DND-41 (cell line): Measurements from ENCODE around the gene YJEFN3.

Experiments used
- EZH2 ChIP-seq: IDR thresholded peaks from 3 replicates; pipeline ENCODE4 v1.6.1; 2012; ENCODE audit warnings: borderline replicate concordance, low read depth, mild to moderate bottlenecking, moderate library complexity, low read length, inconsistent platforms; ENCODE audit not compliant: severe bottlenecking
- TF ChIP-seq, protein P1 (sequence below): IDR thresholded peaks from 2 replicates; pipeline ENCODE4 v1.5.1; 2012; ENCODE audit warnings: borderline replicate concordance, low read length, moderate library complexity, mild to moderate bottlenecking; ENCODE audit not compliant: poor library complexity, severe bottlenecking; ENCODE audit errors: extremely low read depth

DNA sequence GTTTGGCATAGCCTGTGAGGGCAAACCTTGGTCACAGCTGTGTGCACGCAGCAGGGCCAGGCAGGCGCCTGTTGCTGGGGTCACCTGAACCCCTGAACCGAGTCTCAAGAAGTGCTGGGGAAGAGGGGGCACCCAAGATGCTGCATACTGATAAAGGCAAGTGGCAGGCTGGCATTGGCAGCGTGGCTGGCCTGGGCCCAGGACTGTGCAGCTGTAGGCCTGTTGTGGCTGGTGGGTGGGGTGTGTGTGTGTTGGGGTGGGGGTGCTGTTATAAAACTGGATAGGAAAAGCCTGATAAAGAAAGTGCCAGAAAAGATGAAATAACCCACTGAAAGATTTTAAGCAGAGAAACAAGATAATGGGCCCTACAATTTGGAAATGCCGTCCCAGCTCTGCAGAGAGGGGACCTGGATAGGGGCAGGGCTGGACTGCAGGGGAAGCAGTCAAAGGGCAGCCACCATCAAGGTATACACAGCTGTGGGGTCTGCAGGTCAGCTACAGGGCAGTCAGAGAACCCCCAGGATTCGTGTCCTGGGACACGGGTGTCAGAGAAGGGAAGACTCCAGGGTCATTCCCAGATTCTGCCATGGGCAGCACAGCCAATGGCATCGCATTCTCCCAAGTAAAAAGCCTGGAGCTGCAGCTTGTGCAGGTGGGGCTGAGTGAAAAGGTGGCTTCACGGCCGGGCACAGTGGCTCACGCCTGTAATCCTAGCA, 42.5 kb downstream of the YJEFN3 start:
- TF ChIP-seq, protein P1, sequence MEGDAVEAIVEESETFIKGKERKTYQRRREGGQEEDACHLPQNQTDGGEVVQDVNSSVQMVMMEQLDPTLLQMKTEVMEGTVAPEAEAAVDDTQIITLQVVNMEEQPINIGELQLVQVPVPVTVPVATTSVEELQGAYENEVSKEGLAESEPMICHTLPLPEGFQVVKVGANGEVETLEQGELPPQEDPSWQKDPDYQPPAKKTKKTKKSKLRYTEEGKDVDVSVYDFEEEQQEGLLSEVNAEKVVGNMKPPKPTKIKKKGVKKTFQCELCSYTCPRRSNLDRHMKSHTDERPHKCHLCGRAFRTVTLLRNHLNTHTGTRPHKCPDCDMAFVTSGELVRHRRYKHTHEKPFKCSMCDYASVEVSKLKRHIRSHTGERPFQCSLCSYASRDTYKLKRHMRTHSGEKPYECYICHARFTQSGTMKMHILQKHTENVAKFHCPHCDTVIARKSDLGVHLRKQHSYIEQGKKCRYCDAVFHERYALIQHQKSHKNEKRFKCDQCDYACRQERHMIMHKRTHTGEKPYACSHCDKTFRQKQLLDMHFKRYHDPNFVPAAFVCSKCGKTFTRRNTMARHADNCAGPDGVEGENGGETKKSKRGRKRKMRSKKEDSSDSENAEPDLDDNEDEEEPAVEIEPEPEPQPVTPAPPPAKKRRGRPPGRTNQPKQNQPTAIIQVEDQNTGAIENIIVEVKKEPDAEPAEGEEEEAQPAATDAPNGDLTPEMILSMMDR = no peak
- TF ChIP-seq EZH2 = no peak
